K562 (cell line): ENCODE measurements around the gene EYA3.

Experiments used
- CBFB ChIP-seq: sonication (generic); formaldehyde crosslinking; IDR thresholded peaks from 2 replicates; pipeline ENCODE4 v1.4.0; 2020; ENCODE audit warnings: mild to moderate bottlenecking, missing genetic modification reagents
- MYBL2 ChIP-seq, 2 experiments: fragments of 450-650 bp in 1 of 2; sonication (generic) in 1 of 2; formaldehyde crosslinking in 1 of 2; IDR thresholded peaks; 2 replicates each; pipeline versions ENCODE4 v1.6.1 to v1.8.1; 2017 to 2022; ENCODE audit warnings: borderline replicate concordance in 1 of 2, inconsistent platforms in 1 of 2, low read depth in 1 of 2, mild to moderate bottlenecking in 1 of 2, missing genetic modification reagents in 1 of 2, moderate library complexity in 1 of 2
- NR1H2 ChIP-seq: sonication (generic); formaldehyde crosslinking; IDR thresholded peaks from 2 replicates; pipeline ENCODE4 v1.4.0; 2020; ENCODE audit warnings: mild to moderate bottlenecking, missing genetic modification reagents
- POLR2A ChIP-seq: fragments of 450-650 bp; conservative IDR thresholded peaks from 2 replicates; pipeline ENCODE4 v1.6.1; 2016
- ZBTB43 ChIP-seq: sonication (generic); formaldehyde crosslinking; IDR thresholded peaks from 2 replicates; pipeline ENCODE4 v1.8.0; 2023; ENCODE audit warnings: mild to moderate bottlenecking, missing genetic modification reagents
- ZFX ChIP-seq: sonication (generic); formaldehyde crosslinking; IDR thresholded peaks from 2 replicates; pipeline ENCODE4 v1.8.0; 2022; ENCODE audit warnings: mild to moderate bottlenecking, missing genetic modification reagents, moderate library complexity
- ZKSCAN1 ChIP-seq: fragments of 150-350 bp; IDR thresholded peaks from 2 replicates; pipeline ENCODE4 v1.6.1; 2016; ENCODE audit warnings: low read depth, low read length
- TF ChIP-seq, protein P1 (sequence below), 2 experiments: fragments of 200-800 bp in 1 of 2; sonication (Bioruptor generic) in 1 of 2; sonication (generic) in 1 of 2; formaldehyde crosslinking in 1 of 2; IDR thresholded peaks in 1 of 2; conservative IDR thresholded peaks in 1 of 2; 2 replicates each; pipeline versions ENCODE4 v1.5.0 to v1.6.1; 2016 to 2020; ENCODE audit warnings: missing compliant biosample characterization in 1 of 2, missing genetic modification characterization in 1 of 2, missing genetic modification reagents in 1 of 2
- TF ChIP-seq, protein P2 (sequence below): sonication (generic); formaldehyde crosslinking; IDR thresholded peaks from 2 replicates; pipeline ENCODE4 v1.5.0; 2020; ENCODE audit warnings: missing genetic modification reagents

GRCh38 chr1:28058971-28059878 lies 29.2 kb downstream of the EYA3 start:
- no peak for TF ChIP-seq ZFX
- TF ChIP-seq CBFB (CRISPR knock-in tag), result no peak
- no peak for TF ChIP-seq POLR2A
- TF ChIP-seq, protein P1, sequence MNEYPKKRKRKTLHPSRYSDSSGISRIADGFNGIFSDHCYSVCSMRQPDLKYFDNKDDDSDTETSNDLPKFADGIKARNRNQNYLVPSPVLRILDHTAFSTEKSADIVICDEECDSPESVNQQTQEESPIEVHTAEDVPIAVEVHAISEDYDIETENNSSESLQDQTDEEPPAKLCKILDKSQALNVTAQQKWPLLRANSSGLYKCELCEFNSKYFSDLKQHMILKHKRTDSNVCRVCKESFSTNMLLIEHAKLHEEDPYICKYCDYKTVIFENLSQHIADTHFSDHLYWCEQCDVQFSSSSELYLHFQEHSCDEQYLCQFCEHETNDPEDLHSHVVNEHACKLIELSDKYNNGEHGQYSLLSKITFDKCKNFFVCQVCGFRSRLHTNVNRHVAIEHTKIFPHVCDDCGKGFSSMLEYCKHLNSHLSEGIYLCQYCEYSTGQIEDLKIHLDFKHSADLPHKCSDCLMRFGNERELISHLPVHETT (CRISPR knock-in tag; conservative IDR thresholded peaks at IDR 0.05 in 1 of 2, IDR thresholded peaks at IDR 0.05 in 1 of 2), result no peak
- no peak for TF ChIP-seq NR1H2 (CRISPR knock-in tag)
- TF ChIP-seq ZBTB43 (CRISPR knock-in tag), result no peak
- no peak for TF ChIP-seq MYBL2 (IDR thresholded peaks at IDR 0.05; ENCODE audit: low read depth)
- no peak for TF ChIP-seq MYBL2 (CRISPR knock-in tag; IDR thresholded peaks at IDR 0.05; ENCODE audit: borderline replicate concordance)
- TF ChIP-seq ZKSCAN1, result no peak
- TF ChIP-seq, protein P2, sequence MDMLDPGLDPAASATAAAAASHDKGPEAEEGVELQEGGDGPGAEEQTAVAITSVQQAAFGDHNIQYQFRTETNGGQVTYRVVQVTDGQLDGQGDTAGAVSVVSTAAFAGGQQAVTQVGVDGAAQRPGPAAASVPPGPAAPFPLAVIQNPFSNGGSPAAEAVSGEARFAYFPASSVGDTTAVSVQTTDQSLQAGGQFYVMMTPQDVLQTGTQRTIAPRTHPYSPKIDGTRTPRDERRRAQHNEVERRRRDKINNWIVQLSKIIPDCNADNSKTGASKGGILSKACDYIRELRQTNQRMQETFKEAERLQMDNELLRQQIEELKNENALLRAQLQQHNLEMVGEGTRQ, result no peak
